ENCODE measurements around the gene NRN1L.

GRCh38 chr16:67883872-67884261 lies 818 bp upstream of the NRN1L start:
- TF ChIP-seq CTCF (IDR thresholded peaks at IDR 0.05), result peak; percentile 66 to 80 (median 75)
- no peak for TF ChIP-seq POLR2A (IDR thresholded peaks at IDR 0.05)
